RWPE2 (cell line): Measurements from ENCODE around the gene METAP1D.

Experiments used
- ATAC-seq: fragments of 200-7000 bp; cut with Tn5 transposase; 3 replicates; pipeline ENCODE4 v1.9.1; 2021; ENCODE audit warnings: low read depth
- DNase-seq: peaks from one replicate; pipeline ENCODE4 v3.0.0-alpha.2; 2020; ENCODE audit warnings: low spot score
- H3K27ac ChIP-seq: fragments of 450-650 bp; 2 replicates; pipeline ENCODE4 v1.5.1; 2017; ENCODE audit warnings: mild to moderate bottlenecking; ENCODE audit not compliant: poor library complexity, severe bottlenecking
- H3K27me3 ChIP-seq: fragments of 250-450 bp; sonication (Bioruptor Pico); 2 replicates; pipeline ENCODE4 v1.5.1; 2021; ENCODE audit warnings: mild to moderate bottlenecking, moderate library complexity; ENCODE audit not compliant: insufficient read depth, poor library complexity, severe bottlenecking
- H3K36me3 ChIP-seq: fragments of 250-450 bp; sonication (Bioruptor Pico); 2 replicates; pipeline ENCODE4 v1.5.1; 2020; ENCODE audit warnings: low read depth, mild to moderate bottlenecking, moderate library complexity
- H3K4me1 ChIP-seq: fragments of 250-450 bp; sonication (Bioruptor Pico); 2 replicates; pipeline ENCODE4 v1.5.1; 2021; ENCODE audit warnings: mild to moderate bottlenecking, moderate library complexity; ENCODE audit not compliant: insufficient read depth, poor library complexity, severe bottlenecking
- H3K4me3 ChIP-seq: fragments of 250-450 bp; sonication (Bioruptor Pico); 2 replicates; pipeline ENCODE4 v1.5.1; 2021; ENCODE audit warnings: mild to moderate bottlenecking, moderate library complexity; ENCODE audit not compliant: severe bottlenecking
- H3K9me3 ChIP-seq: fragments of 250-450 bp; sonication (Bioruptor Pico); 2 replicates; pipeline ENCODE4 v1.5.1; 2021; ENCODE audit warnings: mild to moderate bottlenecking, moderate library complexity; ENCODE audit not compliant: severe bottlenecking
- CTCF ChIP-seq: fragments of 450-650 bp; IDR thresholded peaks from one replicate; pipeline ENCODE4 v1.5.1; 2017; ENCODE audit warnings: mild to moderate bottlenecking, moderate library complexity; ENCODE audit not compliant: poor library complexity, severe bottlenecking

The METAP1D gene

GRCh38 chr2:172012677-172013391 lies 13.1 kb downstream of the METAP1D start:
- Histone ChIP-seq H3K36me3 (peaks cover 4% of the 10 kb centered on the region), H3K9me3 (no peaks in the 10 kb centered on the region), H3K27me3 (no peaks in the 10 kb centered on the region), H3K27ac (no peak overlapping the region), H3K4me3 (no peak overlapping the region), H3K4me1 (peaks cover 18% of the 10 kb centered on the region)
- ATAC-seq, result no peak
- TF ChIP-seq CTCF, result no peak
- no peak for DNase-seq

GRCh38 chr2:172013396-172013795 lies 13.6 kb downstream of the METAP1D start:
- no peak for TF ChIP-seq CTCF
- H3K4me1 ChIP-seq, result peaks cover 14% of the 10 kb centered on the region
- no peak overlapping the region for H3K4me3 ChIP-seq
- peaks cover under 1% of the 10 kb centered on the region; the same call in 1 of the 2 replicates for H3K36me3 ChIP-seq
- no peak overlapping the region for H3K27ac ChIP-seq
- H3K27me3 ChIP-seq, result no peaks in the 10 kb centered on the region
- ATAC-seq, result no peak
- no peaks in the 10 kb centered on the region for H3K9me3 ChIP-seq
- no peak for DNase-seq

GRCh38 chr2:172021074-172021931 lies 21.6 kb downstream of the METAP1D start:
- Histone ChIP-seq H3K27me3 (no peaks in the 10 kb centered on the region), H3K36me3 (no peaks in the 10 kb centered on the region), H3K4me3 (no peak overlapping the region), H3K4me1 (peaks cover 12% of the 10 kb centered on the region), H3K9me3 (no peaks in the 10 kb centered on the region), H3K27ac (peak overlapping the region; percentile 13)
- ATAC-seq (peak; percentile 38; the same call in 2 of the 3 replicates), DNase-seq (no peak)
- no peak for TF ChIP-seq CTCF

GRCh38 chr2:172021955-172022354 lies 22.2 kb downstream of the METAP1D start:
- H3K27me3 ChIP-seq, result no peaks in the 10 kb centered on the region
- H3K4me3 ChIP-seq, result no peak overlapping the region
- H3K9me3 ChIP-seq, result no peaks in the 10 kb centered on the region
- no peak for TF ChIP-seq CTCF
- H3K36me3 ChIP-seq, result 0 out of 2 replicates have a peak, but pooled peaks cover 2% of the 10 kb centered on the region
- H3K4me1 ChIP-seq, result peaks cover 12% of the 10 kb centered on the region
- ATAC-seq (peak; percentile 54), DNase-seq (no peak)
- peak overlapping the region; percentile 13 for H3K27ac ChIP-seq
